PFSK-1 (cell line): ENCODE measurements around the gene SLC66A3.

Experiments
- FOXP2 ChIP-seq: optimal IDR thresholded peaks from 2 replicates; pipeline ENCODE3; 2011; ENCODE audit warnings: borderline replicate concordance, control low read depth, inconsistent platforms; ENCODE audit not compliant: insufficient read depth; ENCODE audit errors: extremely low read length, extremely low read depth
- POLR2AphosphoS5 ChIP-seq: IDR thresholded peaks from 2 replicates; pipeline ENCODE4 v1.6.1; 2012; ENCODE audit warnings: low read depth, mild to moderate bottlenecking, control low read depth, low read length, moderate library complexity
- SIN3A ChIP-seq: IDR thresholded peaks from 2 replicates; pipeline ENCODE4 v1.6.1; 2012; ENCODE audit warnings: mild to moderate bottlenecking, low read length, moderate library complexity, borderline replicate concordance; ENCODE audit not compliant: insufficient read depth
- TAF1 ChIP-seq: IDR thresholded peaks from 2 replicates; pipeline ENCODE4 v1.6.1; 2012; ENCODE audit warnings: low read length, control low read depth, borderline replicate concordance; ENCODE audit not compliant: insufficient read depth
- TF ChIP-seq, protein P1 (sequence below), 2 experiments: IDR thresholded peaks; 2 replicates each; pipeline versions ENCODE4 v1.6.1 to v1.8.0; 2011 to 2012; ENCODE audit warnings: low read depth in 2 of 2, low read length in 2 of 2, control low read depth in 1 of 2, inconsistent platforms in 1 of 2, mild to moderate bottlenecking in 1 of 2, moderate library complexity in 1 of 2; ENCODE audit not compliant: insufficient read depth in 1 of 2

DNA sequence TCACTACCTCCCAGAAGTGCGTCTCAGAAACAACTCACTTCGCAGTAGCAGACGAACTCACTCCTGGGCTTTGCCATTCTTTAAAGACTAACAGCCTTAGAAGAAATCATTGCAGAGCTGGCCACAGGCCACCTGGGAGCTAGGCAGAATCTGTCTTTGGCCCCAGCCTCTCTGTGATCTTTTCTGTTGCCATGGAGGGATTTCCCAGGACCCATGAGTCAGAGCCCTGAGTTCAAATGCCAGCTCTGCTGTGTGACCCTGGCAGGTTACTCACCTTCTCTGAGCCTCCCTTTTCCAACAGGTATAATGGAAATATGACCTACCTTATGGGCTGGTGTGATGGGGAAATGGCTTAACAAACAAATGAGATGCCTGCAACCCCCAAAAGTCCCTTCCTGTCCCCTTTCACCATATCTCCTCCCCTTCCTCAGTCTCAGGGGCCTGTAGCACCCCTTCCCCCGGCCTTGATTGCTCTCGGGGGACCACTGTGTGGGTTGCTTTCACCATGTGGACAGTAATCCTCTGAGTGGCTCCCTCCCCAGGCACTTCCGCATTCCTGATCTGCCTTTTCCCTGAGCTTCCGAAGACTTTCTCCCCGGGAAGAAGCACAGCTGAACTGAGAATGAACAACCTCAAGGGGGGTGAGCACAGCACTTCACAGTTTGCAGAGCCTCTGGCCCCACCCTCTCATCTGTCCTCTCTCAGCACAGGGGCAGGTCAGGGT lies 34.0 kb upstream of the SLC66A3 start:
- TF ChIP-seq, protein P1, sequence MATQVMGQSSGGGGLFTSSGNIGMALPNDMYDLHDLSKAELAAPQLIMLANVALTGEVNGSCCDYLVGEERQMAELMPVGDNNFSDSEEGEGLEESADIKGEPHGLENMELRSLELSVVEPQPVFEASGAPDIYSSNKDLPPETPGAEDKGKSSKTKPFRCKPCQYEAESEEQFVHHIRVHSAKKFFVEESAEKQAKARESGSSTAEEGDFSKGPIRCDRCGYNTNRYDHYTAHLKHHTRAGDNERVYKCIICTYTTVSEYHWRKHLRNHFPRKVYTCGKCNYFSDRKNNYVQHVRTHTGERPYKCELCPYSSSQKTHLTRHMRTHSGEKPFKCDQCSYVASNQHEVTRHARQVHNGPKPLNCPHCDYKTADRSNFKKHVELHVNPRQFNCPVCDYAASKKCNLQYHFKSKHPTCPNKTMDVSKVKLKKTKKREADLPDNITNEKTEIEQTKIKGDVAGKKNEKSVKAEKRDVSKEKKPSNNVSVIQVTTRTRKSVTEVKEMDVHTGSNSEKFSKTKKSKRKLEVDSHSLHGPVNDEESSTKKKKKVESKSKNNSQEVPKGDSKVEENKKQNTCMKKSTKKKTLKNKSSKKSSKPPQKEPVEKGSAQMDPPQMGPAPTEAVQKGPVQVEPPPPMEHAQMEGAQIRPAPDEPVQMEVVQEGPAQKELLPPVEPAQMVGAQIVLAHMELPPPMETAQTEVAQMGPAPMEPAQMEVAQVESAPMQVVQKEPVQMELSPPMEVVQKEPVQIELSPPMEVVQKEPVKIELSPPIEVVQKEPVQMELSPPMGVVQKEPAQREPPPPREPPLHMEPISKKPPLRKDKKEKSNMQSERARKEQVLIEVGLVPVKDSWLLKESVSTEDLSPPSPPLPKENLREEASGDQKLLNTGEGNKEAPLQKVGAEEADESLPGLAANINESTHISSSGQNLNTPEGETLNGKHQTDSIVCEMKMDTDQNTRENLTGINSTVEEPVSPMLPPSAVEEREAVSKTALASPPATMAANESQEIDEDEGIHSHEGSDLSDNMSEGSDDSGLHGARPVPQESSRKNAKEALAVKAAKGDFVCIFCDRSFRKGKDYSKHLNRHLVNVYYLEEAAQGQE (IDR thresholded peaks at IDR 0.05; ENCODE audit: insufficient read depth in 1 of 2, low read depth in 2 of 2, low read length in 2 of 2), result no peak
- TF ChIP-seq TAF1 (no peak), SIN3A (no peak), POLR2AphosphoS5 (no peak), FOXP2 (no peak)
